Measurements from ENCODE around the gene CNGA1. TPM values are rescaled to one million over a fixed set of nuclear protein-coding genes. Genes with fewer than 3 reads are reported as not detected.
"Not testable (repeated sequence)": the region's sequence is repeated elsewhere in the genome, so short reads cannot be mapped to it uniquely, and the experiment has no call there.

CNGA1 gene
- total RNA-seq, 1 experiment from 2014 or later: 1.0 TPM

DNA sequence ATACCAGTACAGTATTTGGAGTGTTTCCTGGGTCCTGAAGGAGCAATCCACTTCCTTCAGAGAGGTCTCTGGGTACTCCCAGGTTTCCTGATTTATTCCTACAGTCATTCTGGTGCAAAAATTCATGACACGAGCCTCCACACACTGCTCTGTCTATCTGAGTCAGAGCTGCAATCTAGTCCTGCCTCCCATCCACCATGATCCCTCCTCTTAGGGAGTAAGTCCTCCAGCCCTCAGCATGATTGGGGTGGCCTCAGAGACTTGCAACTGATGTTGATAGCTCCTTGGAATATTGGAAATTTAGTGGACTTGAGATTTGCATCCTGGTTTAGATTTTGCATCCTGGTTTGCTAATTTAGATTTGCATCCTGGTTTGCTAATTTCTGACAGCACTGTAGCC lies 20.5 kb downstream of the CNGA1 start:
- no peak overlapping the region for H4K91ac ChIP-seq (ENCODE audit: insufficient read length, low read depth, low read length)
- H3K79me1 ChIP-seq (ENCODE audit: insufficient read depth, low read depth, low read length, poor library complexity, severe bottlenecking): no peaks in the 10 kb centered on the region
- H3K27me3 Mint-ChIP-seq (ENCODE audit: low read depth): no peaks in the 10 kb centered on the region
- H3K9ac ChIP-seq (ENCODE audit: extremely low read depth, insufficient read length, low read length): no peak overlapping the region
- no peak overlapping the region for H3K4me2 ChIP-seq (ENCODE audit: insufficient read depth, insufficient read length, low read length)
- H2BK20ac ChIP-seq (ENCODE audit: low read depth, low read length, poor library complexity, severe bottlenecking): no peak overlapping the region
- no peak overlapping the region for H3K14ac ChIP-seq (ENCODE audit: insufficient read depth, low read length)
- no peak overlapping the region for H3K18ac ChIP-seq (ENCODE audit: insufficient read length, low read depth, low read length)
- no peaks in the 10 kb centered on the region for H4K20me1 ChIP-seq (ENCODE audit: control insufficient read depth, insufficient read depth, insufficient read length)
- H3K23me2 ChIP-seq (ENCODE audit: insufficient read length, low read depth, low read length, poor library complexity, severe bottlenecking): no peaks in the 10 kb centered on the region
- H3K9me3 ChIP-seq (ENCODE audit: control insufficient read depth, low read depth, low read length): no peaks in the 10 kb centered on the region
- no peak overlapping the region for H4K8ac ChIP-seq (replicated peaks; ENCODE audit: insufficient read length, low read depth, low read length)
- H3K9me3 Mint-ChIP-seq: peaks cover 72 to 76% of the 10 kb centered on the region in 2 experiments
- H2BK5ac ChIP-seq (ENCODE audit: insufficient read length, low read length): no peak overlapping the region
- H3K23ac ChIP-seq (ENCODE audit: insufficient read length, low read depth, low read length): no peak overlapping the region
- no peaks in the 10 kb centered on the region for H3K79me2 ChIP-seq (ENCODE audit: insufficient read depth, low read length)
- no peak overlapping the region for H2BK12ac ChIP-seq (ENCODE audit: insufficient read length, low read depth, low read length)
- no peak overlapping the region for H3K56ac ChIP-seq (ENCODE audit: insufficient read length, low read depth, low read length)
- H2BK120ac ChIP-seq (ENCODE audit: low read depth, low read length, poor library complexity, severe bottlenecking): no peak overlapping the region
- no peak overlapping the region for H2AK5ac ChIP-seq (ENCODE audit: insufficient read length, low read length)
- no peak overlapping the region for H3K4me3 Mint-ChIP-seq
- no peak overlapping the region for H3T11ph ChIP-seq (ENCODE audit: low read length)
- WGBS (ENCODE audit: extremely low coverage, insufficient read length, low lambda C conversion rate): no CpG with 5 or more reads among the region's 1 CpG
- no peaks in the 10 kb centered on the region for H3K4me1 ChIP-seq (ENCODE audit: insufficient read depth, low read length)
- peaks cover 24 to 69% (median 43%) of the 10 kb centered on the region in 3 experiments for H3K36me3 Mint-ChIP-seq (ENCODE audit: insufficient read depth in 1 of 3, low read depth in 3 of 3)
- H3K27ac ChIP-seq (ENCODE audit: insufficient read length, low read depth, low read length): no peak overlapping the region
- TF ChIP-seq, protein P1, sequence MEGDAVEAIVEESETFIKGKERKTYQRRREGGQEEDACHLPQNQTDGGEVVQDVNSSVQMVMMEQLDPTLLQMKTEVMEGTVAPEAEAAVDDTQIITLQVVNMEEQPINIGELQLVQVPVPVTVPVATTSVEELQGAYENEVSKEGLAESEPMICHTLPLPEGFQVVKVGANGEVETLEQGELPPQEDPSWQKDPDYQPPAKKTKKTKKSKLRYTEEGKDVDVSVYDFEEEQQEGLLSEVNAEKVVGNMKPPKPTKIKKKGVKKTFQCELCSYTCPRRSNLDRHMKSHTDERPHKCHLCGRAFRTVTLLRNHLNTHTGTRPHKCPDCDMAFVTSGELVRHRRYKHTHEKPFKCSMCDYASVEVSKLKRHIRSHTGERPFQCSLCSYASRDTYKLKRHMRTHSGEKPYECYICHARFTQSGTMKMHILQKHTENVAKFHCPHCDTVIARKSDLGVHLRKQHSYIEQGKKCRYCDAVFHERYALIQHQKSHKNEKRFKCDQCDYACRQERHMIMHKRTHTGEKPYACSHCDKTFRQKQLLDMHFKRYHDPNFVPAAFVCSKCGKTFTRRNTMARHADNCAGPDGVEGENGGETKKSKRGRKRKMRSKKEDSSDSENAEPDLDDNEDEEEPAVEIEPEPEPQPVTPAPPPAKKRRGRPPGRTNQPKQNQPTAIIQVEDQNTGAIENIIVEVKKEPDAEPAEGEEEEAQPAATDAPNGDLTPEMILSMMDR (conservative IDR thresholded peaks at IDR 0.05): no peak
- H2BK15ac ChIP-seq (ENCODE audit: low read depth, low read length): no peak overlapping the region
- H3K27ac Mint-ChIP-seq: no peak overlapping the region
- no peak overlapping the region for H4K5ac ChIP-seq (ENCODE audit: insufficient read length, low read depth, low read length)
- no peaks in the 10 kb centered on the region for H3K4me1 Mint-ChIP-seq
- DNase-seq: no peak
- H3K27me3 ChIP-seq (ENCODE audit: insufficient read depth, low read length): no peaks in the 10 kb centered on the region
- H2AFZ ChIP-seq (ENCODE audit: low read length): no peak overlapping the region
- H3K4ac ChIP-seq (ENCODE audit: low read depth, low read length): no peak overlapping the region

DNA sequence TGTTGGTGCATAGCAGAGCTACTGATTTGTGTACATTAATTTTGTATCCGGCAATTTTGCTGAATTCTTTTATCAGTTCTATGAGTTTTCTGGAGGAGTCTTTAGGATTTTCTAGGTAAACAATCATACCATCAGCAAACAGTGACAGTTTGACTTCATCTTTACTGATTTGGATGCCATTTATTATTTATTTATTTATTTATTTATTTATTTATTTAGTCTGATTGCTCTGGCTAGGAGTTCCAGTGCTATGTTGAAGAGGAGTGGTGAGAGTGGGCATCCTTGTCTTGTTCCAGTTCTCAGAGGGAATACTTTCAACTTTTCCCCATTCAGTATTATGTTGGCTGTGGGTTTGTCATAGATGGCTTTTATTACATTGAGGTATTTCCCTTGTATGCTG lies 24.0 kb downstream of the CNGA1 start:
- H3K79me2 ChIP-seq (ENCODE audit: insufficient read depth, low read length); H2AK5ac ChIP-seq (ENCODE audit: insufficient read length, low read length); H4K20me1 ChIP-seq (ENCODE audit: control insufficient read depth, insufficient read depth, insufficient read length); H3K56ac ChIP-seq (ENCODE audit: insufficient read length, low read depth, low read length); H3K14ac ChIP-seq (ENCODE audit: insufficient read depth, low read length); H4K5ac ChIP-seq (ENCODE audit: insufficient read length, low read depth, low read length); H3K23me2 ChIP-seq (ENCODE audit: insufficient read length, low read depth, low read length, poor library complexity, severe bottlenecking); H3K4me2 ChIP-seq (ENCODE audit: insufficient read depth, insufficient read length, low read length); H2BK15ac ChIP-seq (ENCODE audit: low read depth, low read length); H3K4me1 Mint-ChIP-seq; H3K4ac ChIP-seq (ENCODE audit: low read depth, low read length); H3K27ac ChIP-seq (ENCODE audit: insufficient read length, low read depth, low read length); H3K27ac Mint-ChIP-seq; H2BK20ac ChIP-seq (ENCODE audit: low read depth, low read length, poor library complexity, severe bottlenecking); H3K4me3 Mint-ChIP-seq; H3K4me1 ChIP-seq (ENCODE audit: insufficient read depth, low read length); H3K27me3 ChIP-seq (ENCODE audit: insufficient read depth, low read length); H3K18ac ChIP-seq (ENCODE audit: insufficient read length, low read depth, low read length); H2BK12ac ChIP-seq (ENCODE audit: insufficient read length, low read depth, low read length); H3K9me3 ChIP-seq (ENCODE audit: control insufficient read depth, low read depth, low read length); H3T11ph ChIP-seq (ENCODE audit: low read length); H3K9ac ChIP-seq (ENCODE audit: extremely low read depth, insufficient read length, low read length); H4K91ac ChIP-seq (ENCODE audit: insufficient read length, low read depth, low read length); H2BK5ac ChIP-seq (ENCODE audit: insufficient read length, low read length); H3K27me3 Mint-ChIP-seq (ENCODE audit: low read depth); H3K23ac ChIP-seq (ENCODE audit: insufficient read length, low read depth, low read length); H4K8ac ChIP-seq (replicated peaks; ENCODE audit: insufficient read length, low read depth, low read length); DNase-seq; H2BK120ac ChIP-seq (ENCODE audit: low read depth, low read length, poor library complexity, severe bottlenecking); H3K79me1 ChIP-seq (ENCODE audit: insufficient read depth, low read depth, low read length, poor library complexity, severe bottlenecking); H2AFZ ChIP-seq (ENCODE audit: low read length): not testable (repeated sequence)
- Mint-ChIP-seq H3K36me3 (ENCODE audit: insufficient read depth in 1 of 3, low read depth in 3 of 3) (peaks cover 21 to 63% (median 50%) of the 10 kb centered on the region in 3 experiments), H3K9me3 (peaks cover 71% of the 10 kb centered on the region in 2 experiments)
- no CpG with 5 or more reads among the region's 1 CpG for WGBS (ENCODE audit: extremely low coverage, insufficient read length, low lambda C conversion rate)
